GM19025 (cell line): ENCODE measurements around the gene PWP2.
"Not testable (repeated sequence)": the region's sequence is repeated elsewhere in the genome, so short reads cannot be mapped to it uniquely, and the experiment has no call there.

Experiments used
- ATAC-seq: cut with Tn5 transposase; IDR thresholded peaks from one replicate; pipeline ENCODE4 v1.9.1; 2021; ENCODE audit warnings: mild to moderate bottlenecking, low read depth, moderate library complexity; ENCODE audit not compliant: unreplicated experiment

The PWP2 gene

DNA sequence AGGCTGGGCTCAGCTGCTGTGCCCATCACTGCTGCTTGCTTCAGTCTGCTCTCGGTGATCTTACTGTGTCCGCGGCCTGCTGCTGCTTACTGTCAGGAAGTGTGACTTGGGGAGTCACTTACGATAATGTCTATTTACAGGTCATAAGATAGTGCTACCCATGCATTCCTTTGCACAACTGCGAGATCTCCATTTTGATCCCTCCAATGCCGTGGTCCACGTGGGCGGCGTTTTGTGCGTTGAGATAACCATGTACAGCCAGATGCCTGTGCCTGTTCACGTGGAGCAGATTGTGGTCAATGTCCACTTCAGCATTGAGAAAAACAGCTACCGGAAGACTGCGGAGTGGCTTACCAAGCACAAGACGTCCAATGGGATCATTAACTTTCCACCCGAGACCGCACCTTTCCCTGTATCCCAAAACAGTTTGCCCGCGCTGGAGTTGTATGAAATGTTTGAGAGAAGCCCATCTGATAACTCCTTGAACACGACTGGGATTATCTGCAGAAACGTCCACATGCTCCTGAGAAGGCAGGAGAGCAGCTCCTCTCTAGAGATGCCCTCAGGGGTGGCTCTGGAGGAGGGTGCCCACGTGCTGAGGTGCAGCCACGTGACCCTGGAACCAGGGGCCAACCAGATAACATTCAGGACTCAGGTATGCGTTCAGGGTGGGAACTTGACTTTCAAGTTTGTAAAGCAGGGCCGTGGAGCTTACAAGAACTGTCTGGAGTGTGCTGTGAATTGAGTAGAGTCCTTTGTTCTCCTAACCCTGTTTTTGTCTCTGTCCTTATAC is 24.4 kb upstream of the PWP2 start:
- ATAC-seq = no peak

GRCh38 chr21:44083631-44084291 is 23.4 kb upstream of the PWP2 start:
- no peak for ATAC-seq

DNA sequence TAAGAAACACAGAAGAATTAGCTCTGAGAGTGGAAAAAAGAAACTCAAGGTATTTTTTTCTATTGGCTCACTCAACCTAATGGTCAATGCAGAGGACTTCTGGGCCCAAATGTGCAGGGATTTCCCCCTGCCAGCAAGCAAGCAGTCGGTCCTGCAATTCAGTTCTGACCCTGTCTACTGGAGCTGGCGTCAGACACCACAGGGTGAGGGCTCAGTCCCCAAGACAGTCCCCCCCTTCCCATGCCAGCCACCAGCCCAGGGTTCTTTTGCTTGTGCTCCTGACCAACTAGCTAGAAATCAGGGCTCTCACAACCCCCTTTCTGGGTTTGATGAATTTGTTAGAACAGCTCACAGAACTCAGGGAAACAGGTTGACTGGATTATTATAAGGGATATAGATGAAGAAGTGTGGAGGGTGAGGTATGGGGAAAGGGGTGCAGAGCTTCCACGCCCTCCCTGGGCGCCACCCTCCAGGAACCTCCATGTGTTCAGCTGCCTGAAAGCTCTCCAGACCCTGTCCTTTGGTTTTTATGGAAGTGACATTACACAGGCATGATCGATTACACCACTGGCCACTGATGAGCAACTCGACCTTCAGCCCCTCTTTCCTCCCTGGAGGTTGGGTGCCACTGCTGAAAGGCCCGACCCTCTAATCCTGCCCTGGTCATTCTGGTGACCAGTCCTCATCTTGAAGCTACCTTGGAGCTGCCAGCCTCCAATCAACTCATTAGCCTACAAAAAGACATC is 22.5 kb upstream of the PWP2 start:
- ATAC-seq = no peak

GRCh38 chr21:44085491-44086321 is 21.5 kb upstream of the PWP2 start:
- ATAC-seq = no peak

DNA sequence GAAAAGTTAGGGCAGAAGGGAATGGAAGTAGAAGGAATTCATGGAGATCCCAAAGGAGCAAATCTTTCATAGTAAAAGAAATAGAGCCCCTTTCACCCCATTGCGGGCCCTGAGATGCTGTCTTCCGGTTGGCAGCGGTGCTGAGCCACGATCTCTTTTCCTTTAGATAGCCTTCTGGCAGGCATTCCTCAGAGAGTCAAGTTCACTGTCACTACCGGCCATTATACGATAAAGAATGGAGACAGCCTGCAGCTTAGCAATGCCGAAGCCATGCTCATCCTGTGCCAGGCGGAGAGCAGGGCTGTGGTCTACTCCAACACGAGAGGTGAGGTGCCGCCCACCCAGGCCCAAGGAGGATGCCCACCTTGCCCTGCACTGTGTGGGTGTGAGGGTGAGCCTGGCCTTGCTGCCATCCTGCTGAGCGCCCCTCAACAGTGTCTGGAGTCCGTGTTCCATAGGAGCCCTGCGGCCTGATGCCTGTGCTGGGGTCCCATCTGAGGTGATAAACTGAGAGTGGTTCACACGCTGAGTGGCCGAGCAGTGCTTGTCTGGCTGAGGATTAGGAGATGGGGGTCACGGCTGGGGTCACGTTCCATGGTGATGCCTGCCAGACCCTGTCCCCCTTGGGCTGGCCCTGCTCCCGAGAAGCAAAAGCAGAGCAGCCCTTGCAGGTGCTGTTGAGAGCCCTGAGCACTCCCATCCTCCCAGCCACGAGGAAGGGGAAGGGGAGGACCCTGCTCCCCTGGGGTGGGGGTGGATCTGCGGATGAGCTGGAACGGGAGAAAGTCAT is 20.4 kb upstream of the PWP2 start:
- ATAC-seq = no peak

- no peak for ATAC-seq
Observed at GRCh38 chr21:44087426-44088400, 19.5 kb upstream of the PWP2 start.

- ATAC-seq = no peak
Observed at GRCh38 chr21:44088401-44088780, 18.8 kb upstream of the PWP2 start.

- no peak for ATAC-seq
Observed at GRCh38 chr21:44089001-44089911, 17.9 kb upstream of the PWP2 start.

DNA sequence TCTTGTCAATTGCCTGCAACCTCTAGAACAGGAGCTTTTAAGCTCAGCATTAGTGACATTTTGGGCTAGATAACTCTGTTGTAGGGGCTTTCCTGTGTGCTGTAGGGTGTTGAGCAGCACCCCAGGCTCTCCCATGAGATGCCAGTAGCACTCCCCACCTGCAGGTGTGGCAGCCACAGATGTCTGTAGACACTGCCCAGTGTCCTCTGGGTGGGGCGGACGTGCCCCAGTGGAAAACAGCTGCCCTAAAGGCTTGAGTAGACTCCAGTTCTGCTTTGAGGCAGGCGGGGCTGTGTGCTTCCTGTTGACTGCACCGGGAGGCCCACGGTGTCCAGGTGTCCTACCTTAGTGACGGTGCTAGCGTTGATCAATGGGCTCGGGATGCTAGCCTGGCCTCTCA is 16.9 kb upstream of the PWP2 start:
- ATAC-seq = no peak

DNA sequence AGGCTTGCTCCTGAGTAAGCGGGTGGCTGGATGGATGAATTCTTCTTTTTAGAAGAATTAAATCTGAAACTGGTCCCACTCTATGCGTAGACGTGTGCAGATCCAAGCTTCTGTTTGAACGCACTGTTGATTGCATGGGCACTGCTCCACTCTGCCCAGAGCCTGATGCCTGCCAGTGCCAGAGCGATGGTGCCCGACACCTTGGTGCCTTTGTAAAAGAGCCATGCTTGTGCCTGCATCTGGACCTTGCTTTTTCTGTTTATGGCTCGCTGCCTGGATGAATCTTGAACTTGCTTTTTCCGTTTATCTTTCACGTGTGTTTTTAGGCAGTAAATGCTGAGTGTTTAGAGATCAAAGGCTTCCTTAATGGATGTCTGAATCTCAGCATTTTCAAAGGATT is 15.0 kb upstream of the PWP2 start:
- no peak for ATAC-seq

- ATAC-seq = no peak
Observed at GRCh38 chr21:44093761-44094160, 13.4 kb upstream of the PWP2 start.

GRCh38 chr21:44094832-44095231 is 12.4 kb upstream of the PWP2 start:
- no peak for ATAC-seq

- not testable (repeated sequence) for ATAC-seq
Observed at GRCh38 chr21:44098507-44098906, 8.7 kb upstream of the PWP2 start.

DNA sequence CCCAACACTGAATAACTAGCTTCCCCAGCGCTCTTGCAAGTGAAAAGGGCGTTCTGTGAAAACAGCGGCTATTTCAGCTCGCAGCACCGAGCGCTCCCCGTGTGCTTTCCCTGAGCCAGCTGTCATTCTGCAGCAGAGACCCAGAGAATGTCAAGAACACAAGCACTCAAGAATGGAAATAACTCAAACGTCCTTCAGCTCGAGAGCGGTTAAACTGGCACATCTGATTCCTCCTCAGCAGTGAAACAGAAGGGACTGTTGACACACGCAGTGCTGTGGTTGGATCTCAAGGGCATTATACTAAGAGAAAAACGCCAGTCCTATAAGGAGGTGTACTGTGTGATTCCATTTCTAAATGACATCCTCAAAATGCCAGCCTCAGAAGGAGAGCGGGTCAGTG is 8.2 kb upstream of the PWP2 start:
- ATAC-seq = not testable (repeated sequence)

DNA sequence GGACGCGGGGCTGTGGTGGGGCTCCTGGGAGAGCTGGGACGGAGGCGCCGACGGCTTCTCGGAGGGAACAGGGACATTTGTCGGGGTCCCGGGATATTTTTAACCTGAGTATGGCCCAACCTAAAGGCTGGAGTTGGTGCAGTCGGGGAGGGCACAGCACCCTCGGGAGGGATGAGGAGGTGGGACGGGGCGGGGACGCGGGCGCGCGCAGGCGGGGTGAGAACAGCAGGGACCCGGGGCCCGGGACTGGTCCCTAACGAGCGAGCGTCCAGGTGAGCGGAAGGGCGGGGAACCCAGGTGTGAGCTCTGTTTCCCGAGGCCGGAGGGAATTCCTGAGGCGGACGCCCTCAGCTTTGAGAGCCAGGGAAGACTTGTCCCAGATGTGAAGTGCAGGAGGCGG is 390 bp downstream of the PWP2 start:
- ATAC-seq = not testable (repeated sequence)

DNA sequence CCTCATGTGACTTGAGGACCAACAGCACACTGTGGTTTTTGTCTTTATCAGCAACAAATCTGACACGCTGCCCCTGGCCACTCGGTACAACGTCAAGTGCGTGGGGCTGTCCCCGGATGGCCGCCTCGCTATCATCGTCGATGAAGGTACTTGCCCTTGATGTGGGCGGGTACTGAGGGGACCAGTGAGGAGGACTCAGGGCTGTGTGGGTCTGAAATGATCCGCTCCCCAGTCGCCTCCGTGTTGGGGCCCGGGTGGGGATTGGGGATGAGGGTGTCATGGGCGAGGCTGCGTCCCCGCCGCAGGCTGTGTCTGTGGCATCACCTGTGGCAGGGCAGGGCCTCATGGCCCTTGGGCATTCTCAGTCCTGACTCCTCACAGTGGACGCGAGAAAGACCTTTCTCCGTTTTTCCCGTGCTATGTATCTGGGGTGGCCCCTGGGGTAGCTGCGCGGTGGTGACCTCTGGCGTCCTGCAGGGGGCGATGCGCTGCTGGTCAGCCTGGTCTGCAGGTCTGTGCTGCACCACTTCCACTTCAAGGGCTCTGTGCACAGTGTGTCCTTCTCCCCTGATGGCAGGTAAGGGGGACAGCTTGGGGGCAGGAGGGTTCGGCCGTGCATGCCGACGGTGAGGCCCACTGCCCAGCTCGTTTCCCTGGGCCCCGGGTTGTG is 6.6 kb downstream of the PWP2 start:
- ATAC-seq = not testable (repeated sequence)

GRCh38 chr21:44122131-44122530 is 14.9 kb downstream of the PWP2 start:
- ATAC-seq = not testable (repeated sequence)
